ENCODE results near the gene AMBP.

DNA sequence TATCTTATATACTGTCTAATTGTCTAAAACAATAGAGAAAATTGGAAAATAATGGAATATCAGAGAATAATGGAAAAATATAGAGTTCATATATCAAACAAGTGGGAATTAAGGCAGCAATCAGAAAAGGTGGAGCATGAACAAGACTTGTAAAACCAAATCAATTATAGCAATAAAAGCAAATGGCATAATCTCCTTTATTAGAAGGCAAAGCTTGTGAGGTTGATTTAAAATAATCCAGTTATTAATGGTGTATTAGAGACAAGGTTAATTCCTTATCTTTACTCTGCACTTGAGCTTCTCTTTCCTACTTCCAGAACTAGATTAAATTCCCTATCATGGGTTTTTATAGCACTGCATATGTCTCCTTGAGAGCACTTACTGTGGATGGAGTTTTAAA is 64.1 kb downstream of the AMBP start:
- TF ChIP-seq, protein P1, sequence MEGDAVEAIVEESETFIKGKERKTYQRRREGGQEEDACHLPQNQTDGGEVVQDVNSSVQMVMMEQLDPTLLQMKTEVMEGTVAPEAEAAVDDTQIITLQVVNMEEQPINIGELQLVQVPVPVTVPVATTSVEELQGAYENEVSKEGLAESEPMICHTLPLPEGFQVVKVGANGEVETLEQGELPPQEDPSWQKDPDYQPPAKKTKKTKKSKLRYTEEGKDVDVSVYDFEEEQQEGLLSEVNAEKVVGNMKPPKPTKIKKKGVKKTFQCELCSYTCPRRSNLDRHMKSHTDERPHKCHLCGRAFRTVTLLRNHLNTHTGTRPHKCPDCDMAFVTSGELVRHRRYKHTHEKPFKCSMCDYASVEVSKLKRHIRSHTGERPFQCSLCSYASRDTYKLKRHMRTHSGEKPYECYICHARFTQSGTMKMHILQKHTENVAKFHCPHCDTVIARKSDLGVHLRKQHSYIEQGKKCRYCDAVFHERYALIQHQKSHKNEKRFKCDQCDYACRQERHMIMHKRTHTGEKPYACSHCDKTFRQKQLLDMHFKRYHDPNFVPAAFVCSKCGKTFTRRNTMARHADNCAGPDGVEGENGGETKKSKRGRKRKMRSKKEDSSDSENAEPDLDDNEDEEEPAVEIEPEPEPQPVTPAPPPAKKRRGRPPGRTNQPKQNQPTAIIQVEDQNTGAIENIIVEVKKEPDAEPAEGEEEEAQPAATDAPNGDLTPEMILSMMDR (IDR thresholded peaks at IDR 0.05) = no peak
- no peak for TF ChIP-seq POLR2A (IDR thresholded peaks at IDR 0.05; ENCODE audit: low read depth)
- TF ChIP-seq POLR2AphosphoS5 (IDR thresholded peaks at IDR 0.05) = no peak
- TF ChIP-seq EP300 (IDR thresholded peaks at IDR 0.05) = no peak

All from esophagus muscularis mucosa (tissue), 4 donors.